ENCODE data around the gene ATP5F1E. TPM values are rescaled to one million over a fixed set of nuclear protein-coding genes. Genes with fewer than 3 reads are reported as not detected.
"Not testable (repeated sequence)": the region's sequence is repeated elsewhere in the genome, so short reads cannot be mapped to it uniquely, and the experiment has no call there.

The ATP5F1E gene
- total RNA-seq, 1 donor from 2014 or later: 28.7 TPM

- DNase-seq: peak; percentile 82
Measured at GRCh38 chr20:59042796-59043631, 10.9 kb upstream of the ATP5F1E start.

- DNase-seq: no peak
Measured at GRCh38 chr20:59042151-59042795, 10.1 kb upstream of the ATP5F1E start, which contains the start of gene PRELID3B. PRELID3B (minus strand) TSS chr20:59042786; CDS start chr20:59042730, 56 bp downstream.

DNA sequence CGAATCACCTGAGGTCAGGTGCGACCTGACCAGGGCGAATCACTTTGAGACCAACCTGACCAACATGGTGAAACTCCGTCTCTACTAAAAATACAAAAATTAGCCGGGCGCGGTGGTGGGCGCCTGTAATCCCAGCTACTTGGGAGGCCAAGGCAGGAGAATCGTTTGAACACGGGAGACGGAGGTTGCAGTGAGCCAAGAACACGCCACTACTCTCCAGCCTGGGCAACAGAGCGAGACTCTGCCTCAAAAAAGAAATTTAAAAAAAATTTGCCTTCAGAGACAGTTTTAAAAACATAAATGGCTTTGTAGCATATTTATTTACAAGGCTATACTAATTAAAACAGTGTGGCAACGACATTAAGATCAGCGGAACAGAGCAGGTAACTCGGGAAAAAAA is 9.4 kb upstream of the ATP5F1E start:
- DNase-seq: not testable (repeated sequence)

DNA sequence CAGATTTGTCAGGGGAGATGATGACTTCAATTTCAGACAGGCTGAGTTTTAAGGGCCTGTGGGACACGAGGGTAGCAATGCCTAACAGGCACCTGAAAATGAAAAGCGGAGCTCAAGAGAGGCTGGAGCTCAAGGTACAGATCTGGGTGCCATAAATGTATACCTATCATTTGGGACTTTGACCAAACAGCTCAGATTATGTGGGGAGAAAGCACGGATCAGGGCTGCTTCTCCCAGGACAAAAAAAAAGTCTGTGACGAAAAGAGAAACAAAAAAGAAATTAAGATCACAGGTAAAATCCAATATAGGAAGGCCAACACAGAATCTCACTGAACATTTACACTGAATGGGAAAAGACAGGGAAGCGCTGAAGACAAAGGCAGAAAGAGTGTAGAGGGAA is 8.5 kb upstream of the ATP5F1E start:
- no peak for DNase-seq

DNA sequence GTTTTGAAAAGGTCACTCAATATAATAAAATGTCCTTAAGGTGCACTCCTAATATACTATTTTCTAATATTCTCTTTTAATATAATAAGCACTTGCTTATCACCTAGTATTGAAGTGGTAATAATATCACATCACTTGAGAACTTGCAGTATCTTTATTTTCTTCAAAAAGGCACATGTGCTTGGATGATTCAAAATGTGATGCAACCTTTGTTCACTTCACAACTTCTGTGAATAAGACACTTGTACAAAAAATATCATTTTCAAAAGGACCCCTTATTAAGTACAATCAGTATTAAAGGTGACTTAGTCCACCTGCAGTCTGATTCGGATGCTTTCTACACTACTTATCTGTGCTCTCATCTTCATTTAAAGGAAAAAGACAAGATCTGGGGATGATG is 7.1 kb upstream of the ATP5F1E start:
- DNase-seq: no peak

- DNase-seq: no peak
Measured at GRCh38 chr20:59037386-59037785, 5.3 kb upstream of the ATP5F1E start.

DNA sequence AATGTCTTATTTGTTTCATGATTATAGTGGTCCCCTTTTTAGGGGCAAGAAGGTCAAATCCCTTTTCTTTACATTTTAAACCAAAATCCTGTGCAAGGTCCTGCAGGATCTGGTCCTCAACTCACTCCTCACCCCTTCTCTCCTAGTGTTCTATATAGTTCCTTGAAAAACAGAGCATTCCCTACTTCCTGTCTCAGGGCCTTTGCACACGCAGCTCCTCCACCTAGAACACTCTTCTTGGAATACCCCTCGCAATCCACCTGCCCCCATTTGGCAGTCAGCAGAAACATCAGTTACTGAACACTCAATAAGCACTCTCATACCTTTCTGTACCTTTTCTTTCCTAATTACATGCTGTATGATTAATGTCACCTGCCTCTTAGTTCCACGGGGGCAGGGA is 3.2 kb upstream of the ATP5F1E start:
- DNase-seq: no peak

DNA sequence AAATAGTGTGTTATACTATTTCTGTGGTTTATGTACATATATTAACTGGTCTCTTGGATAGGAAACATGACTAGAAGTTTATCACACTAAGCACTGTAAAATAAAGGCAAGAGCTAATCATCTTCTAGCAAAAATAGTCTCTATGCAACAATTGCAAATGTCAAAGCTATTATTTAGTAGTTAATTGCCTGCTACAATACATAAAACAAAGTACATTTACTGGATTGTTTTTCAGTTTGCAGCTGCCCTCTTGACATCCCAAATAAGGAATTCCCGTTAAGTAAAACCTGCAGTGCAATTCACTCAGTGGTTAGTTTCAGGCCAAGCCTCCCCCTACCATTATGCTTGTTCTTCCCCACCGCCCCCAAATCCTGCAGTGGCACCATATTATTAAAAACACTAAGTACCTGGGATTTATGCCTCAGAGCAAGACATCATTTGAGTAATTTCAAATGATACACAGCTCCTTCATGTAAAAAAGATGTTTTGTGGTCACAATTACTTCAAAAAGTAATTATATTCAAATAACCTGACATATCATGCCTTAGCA is 1.6 kb upstream of the ATP5F1E start:
- no peak for DNase-seq

GRCh38 chr20:59033093-59033492 is 958 bp upstream of the ATP5F1E start:
- no peak for DNase-seq

DNA sequence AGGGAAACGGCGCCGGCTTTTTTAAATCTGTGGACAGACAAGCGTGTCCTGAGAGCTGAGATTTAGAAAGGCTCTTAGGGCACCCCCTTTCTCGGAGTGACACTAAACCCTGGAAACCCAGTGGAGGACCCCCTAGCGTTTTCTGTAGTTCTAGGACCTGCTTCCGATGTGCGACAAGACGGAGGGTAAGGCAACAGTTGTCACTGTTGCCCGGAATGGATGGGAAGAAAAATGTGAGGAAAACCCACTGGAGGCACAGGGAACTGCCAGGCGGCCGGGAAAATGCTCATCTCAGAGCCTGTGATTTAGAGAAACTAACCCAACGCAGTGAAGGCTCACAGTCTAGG is 551 bp upstream of the ATP5F1E start:
- no peak for DNase-seq

- DNase-seq: no peak
Measured at GRCh38 chr20:59031564-59032022, 542 bp downstream of the ATP5F1E start.

DNA sequence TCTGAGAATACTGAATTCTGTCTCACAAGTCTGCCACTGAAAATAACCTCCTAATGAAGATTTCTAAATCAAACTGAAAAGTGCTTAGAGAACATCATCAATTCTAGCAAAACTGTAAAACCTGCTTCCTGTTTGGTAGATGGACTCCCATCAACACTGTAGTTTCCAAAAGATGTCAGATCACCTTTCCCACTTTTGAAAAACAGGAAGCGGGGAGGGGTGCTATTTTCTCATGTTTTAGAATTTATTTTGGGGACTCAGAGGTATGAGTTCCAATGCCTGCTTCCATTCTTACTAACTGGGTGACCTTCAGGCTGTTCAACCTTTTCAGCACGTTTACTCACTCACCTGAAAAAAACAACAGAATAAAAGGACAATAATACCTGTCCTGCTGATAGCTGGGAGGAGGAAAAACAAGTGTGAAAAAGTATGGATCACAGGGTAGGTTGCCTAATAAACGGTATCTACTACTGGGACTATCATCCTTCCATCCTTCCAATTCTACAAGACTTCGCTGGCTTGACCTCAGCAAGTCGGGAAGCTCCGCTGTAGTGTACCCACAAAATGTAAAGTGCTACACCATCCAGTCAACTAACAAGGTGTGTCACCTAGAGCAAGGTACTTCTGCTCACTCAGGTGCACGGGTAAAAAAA is 1.1 kb downstream of the ATP5F1E start:
- no peak for DNase-seq

- DNase-seq: no peak
Measured at GRCh38 chr20:59028812-59029211, 3.3 kb downstream of the ATP5F1E start.

GRCh38 chr20:59027741-59028320 is 4.3 kb downstream of the ATP5F1E start:
- no peak for DNase-seq

DNA sequence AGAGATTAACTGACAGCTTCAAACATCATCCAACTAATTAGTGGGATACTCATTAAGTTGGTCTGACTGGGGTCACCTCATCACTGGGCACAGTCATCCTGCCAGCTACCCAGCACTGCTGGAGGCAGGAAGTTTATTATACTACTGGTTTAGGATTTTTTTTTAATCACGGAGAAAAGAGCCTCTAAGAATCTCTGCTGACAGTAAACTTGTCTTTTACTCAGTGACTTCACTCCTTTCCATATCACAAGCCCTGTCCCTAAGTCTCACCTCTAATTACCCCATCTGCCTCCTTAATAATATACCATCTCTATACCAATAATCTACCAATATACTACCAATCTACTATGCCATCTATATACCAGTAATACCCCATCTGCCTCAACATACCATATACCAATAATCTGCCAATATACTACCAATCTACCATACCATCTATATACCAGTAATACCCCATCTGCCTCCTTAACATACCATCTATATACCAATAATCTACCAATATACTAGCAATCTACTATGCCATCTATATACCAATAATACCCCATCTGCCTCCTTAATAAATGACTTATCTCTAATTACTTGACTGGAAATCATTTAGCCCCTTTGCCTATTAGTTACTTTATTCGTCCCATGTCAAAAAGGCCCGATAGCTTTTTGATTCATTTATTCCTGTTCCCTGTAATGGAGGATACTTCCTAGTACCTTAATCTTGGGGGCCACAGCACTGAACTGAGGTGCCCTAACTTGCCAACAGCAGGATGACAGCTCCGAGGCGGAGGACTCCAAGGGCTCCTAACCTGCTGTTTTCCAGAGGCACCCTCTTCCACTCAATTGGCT is 5.0 kb downstream of the ATP5F1E start:
- DNase-seq: no peak

DNA sequence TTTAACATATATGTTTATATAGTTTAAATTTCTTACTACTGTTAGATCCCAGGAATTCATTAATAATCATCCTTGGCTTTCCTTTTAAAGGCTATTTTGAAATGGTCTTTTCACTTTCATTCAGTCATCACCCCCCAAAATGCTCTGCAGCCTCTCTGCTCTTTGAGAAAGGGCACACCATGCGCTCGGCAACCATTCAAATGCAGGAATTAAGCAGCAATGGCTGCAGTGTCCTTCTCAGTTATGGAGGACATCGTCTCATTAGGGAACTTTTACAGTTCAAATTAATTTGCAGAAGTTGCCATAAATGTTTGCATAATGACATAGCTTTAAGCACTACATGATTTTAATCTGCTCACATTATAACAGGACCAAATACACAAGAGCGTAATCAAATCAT is 6.6 kb downstream of the ATP5F1E start:
- DNase-seq: no peak

GRCh38 chr20:59025086-59025485 is 7.0 kb downstream of the ATP5F1E start:
- DNase-seq: no peak

- DNase-seq: no peak
Measured at GRCh38 chr20:59024111-59024530, 8.0 kb downstream of the ATP5F1E start.

DNA sequence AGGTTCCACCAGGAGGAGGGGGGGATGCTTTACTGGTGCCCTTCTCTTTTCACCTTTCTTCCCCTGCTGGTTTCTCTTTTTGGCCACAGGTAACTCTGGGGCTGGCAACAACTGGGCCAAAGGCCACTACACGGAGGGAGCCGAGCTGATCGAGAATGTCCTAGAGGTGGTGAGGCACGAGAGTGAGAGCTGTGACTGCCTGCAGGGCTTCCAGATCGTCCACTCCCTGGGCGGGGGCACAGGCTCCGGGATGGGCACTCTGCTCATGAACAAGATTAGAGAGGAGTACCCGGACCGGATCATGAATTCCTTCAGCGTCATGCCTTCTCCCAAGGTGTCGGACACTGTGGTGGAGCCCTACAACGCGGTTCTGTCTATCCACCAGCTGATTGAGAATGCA is 8.5 kb downstream of the ATP5F1E start:
- no peak for DNase-seq

GRCh38 chr20:59022754-59023153 is 9.4 kb downstream of the ATP5F1E start:
- DNase-seq: no peak

DNA sequence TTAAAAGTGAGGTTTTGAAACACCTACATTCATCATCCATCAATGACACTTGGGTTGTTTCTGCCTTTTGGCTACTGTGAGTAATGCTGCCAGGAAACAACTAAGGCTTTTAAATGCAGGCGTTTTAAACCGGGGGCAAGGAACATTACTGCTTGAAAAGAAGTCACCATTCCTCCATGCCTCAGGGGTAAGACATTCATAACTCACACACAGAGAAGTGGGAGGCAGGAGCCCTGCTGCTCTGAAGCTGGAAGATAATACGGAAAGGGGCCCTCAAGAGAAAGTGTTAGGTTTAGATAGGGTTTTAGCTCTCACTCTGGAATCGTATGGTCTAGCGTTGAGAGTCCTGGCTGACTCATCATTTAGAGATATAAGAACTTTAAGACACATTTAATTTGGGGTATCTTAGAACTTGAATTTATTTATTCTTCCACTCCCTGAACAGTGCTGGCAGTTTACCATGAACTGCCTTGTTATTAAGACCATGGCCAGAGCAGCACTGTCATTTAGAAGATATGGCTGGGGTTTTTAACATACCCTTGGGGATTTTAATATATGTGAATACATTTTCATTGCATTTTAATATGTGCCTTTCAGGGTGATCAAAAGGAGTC is 11.1 kb downstream of the ATP5F1E start:
- no peak for DNase-seq
